HuH-7 (cell line): ENCODE results near the gene ATMIN.

Source experiments
- DNase-seq: peaks from one replicate; pipeline ENCODE4 v3.0.0; 2011; ENCODE audit warnings: low spot score

The ATMIN gene

GRCh38 chr16:81035398-81035974, at the start of gene ATMIN:
Gene ATMIN, plus strand, starts transcription at chr16:81035842. Its CDS starts 29 bp downstream, at chr16:81035871.
- DNase-seq: peak; percentile 85

- DNase-seq: no peak
Observed at GRCh38 chr16:80986557-80986956, 49.1 kb upstream of the ATMIN start.

GRCh38 chr16:80988756-80989155, 46.9 kb upstream of the ATMIN start:
- DNase-seq: no peak

GRCh38 chr16:80989801-80990200, 45.8 kb upstream of the ATMIN start:
- DNase-seq: no peak

DNA sequence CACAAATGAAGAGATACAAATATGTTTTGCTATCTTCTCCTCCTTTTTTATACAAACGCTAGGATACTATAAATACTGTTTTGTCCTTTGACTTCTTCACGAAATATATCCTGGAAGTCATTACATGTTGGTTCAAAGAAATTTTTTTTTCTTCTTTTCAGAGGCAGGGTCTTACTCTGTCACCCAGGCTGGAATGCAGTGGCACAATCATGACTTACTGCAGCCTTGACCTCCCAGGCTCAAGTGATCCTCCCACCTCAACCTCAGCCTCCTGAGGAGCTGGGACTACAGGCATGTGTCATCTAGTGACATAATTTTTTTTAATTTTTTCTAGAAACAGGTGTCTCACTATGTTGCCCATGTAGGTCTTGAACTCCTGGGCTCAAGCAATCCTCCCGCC, 45.1 kb upstream of the ATMIN start:
- no peak for DNase-seq

GRCh38 chr16:80990978-80991377, 44.7 kb upstream of the ATMIN start:
- DNase-seq: no peak

DNA sequence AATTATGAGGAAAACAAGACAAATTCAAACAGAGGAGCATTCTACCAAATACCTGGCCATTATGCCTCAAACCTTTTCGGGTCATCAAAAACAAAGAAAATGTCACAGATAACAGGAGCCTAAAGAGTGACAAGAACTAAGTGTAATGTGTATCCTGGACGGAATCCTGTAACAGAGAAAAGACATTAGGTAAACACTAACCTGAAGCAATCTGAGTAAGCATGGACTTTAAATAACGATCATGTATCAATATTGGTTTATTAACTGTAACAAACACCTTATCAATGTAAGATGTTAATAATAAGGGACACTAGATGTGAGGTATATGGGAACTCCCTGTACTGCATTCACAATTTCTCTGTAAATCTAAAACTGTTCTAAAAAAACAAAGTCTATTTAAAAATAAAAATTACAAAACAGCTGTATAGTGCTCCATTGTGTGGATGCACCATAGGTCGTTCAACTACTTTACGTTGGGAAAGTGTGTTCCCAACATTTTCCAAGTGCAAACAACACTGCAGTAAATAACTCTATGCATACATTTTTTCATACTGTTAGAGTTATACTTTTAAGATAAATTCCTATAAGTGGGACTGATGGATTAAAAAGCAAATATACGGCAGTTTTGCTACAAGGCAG, 43.7 kb upstream of the ATMIN start:
- no peak for DNase-seq

DNA sequence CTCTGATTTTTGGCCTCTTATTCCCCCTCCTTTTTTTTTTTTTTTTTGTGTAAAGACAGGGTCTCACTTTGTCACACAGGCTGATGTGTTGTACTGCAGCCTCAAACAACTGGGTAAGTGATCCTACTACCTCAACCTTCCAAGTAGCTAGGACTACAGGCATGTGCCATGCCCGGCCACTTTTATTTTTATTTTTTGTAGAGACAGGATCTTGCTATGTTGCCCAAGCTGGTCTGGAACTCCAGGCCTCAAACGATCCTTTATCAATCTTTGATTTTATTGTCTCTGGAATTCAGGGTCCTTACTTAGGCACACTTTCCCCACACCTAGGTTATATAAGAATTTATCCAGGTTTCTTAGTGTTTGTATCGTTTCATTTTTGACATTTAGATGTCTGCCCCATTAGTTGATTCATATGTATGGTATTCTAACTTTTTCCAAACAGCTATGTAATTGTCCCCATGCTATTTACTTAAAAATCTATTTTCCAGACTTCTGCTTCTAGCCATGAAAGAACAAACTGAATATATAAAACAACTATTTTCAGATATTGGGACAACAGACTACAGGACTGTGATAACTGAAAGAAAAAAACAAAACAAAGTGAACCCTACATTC, 42.9 kb upstream of the ATMIN start:
- no peak for DNase-seq

DNA sequence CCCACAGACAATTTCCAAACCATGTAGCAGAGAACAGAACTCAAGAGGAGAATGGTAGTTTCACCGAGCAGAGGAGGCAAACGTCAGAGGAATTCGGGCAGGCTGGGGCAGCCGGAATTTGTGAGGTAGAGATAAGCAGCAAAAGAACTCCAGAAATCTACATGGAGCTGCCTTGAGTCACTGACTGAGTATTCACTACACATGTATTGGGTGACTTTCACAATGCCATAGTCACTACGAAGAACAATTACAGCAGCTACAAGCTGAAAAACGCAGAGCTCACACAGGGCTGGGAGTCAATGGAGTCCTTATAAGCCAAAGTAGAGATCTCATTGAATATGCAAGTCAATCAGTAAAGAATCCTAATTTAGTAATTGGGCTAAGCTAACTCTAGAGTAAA, 42.3 kb upstream of the ATMIN start:
- no peak for DNase-seq

DNA sequence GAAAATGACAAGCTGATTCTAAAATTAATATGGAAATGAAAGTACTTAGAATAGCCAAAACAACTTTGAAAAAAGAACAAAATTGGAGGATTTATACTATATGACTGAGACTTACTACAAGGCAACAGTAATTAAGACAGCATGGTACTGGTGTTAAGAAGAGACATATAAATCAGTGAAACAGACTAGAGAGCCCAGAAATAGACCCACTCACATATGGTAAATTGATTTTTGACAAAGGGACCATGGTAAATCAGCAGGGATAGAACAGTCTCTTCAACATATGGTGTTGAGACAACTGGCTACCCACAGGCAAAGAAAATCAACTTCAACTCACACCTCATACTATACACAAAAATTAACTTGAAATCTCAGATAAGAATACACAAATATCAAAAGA, 41.8 kb upstream of the ATMIN start:
- no peak for DNase-seq

DNA sequence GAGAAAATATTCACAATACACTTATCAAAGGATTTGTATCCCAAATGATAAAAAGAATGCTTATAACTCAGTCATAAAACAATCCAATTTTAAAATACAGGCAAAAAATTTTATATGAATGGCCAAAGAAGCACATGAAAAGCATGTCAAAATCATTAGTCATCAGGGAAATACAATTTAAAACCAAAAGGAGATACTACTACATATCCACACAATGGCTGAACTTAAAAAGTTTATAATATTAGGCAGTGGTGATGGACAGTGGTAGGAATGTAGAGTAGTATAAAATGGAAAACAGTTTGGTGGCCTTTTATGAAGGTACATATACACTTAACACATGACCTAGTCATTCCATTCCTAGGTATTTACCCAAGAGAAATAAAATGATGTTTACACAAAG, 41.2 kb upstream of the ATMIN start:
- DNase-seq: no peak

- DNase-seq: no peak
Observed at GRCh38 chr16:80996688-80997138, 38.9 kb upstream of the ATMIN start.

DNA sequence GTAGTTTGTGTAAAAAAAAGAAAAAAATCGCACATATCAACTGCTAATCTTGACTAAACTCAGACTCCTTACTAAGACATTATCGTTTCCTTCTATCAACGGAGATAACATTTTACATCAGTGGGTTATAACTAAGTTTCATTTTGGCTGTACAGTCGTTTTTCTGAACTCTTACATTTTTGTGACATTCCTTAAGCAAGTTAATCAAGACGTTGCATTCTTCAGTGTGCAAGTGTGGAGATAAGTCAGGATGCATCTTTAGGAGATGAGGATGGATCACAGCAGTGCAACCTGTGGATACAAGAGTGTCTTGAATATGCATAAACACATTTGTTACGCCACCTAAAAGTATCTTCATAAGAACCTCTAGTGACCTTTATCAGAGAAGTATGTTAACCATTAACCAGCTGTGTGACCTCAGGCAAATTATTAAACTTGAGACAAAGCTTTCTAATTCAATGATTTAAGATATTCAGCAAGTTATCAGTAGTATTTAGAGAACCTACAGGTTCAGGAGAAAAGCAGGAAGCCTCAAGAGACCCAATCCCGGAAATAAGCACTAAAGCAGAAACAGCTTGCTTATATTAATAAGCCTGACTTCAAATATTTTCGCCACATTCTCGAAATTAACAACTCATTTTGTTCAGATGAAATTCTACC, 38.4 kb upstream of the ATMIN start:
- DNase-seq: peak; percentile 23

DNA sequence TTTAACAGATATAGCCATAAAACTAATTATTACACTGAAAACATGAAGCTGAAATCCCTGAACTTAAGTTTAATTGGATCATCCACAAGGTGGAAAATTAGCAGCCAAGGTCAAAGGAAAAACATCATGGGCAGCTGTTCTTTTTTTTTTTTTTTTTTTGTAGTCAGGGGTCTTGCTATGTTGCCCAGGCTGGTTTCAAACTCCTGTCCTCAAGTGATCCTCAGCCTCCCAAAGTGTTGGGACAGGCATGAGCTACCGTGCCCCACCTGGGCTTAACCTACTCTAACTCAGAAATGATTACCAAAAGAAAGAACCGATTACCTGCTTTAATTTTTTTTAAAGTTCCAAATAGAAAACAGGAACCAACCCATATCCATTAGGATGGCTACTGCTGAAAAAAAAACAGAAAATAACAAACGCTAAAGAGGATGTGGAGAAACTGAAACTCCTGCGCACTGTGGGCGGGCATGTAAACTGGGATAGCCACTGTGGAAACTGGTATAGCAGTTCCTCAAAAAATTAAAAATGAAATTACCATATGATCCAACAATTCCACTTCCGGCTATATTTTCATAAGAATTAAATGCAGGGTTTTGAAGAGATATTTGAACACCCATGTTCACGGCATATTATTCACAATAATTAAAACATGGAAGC, 37.5 kb upstream of the ATMIN start:
- no peak for DNase-seq

- DNase-seq: no peak
Observed at GRCh38 chr16:81000873-81001272, 34.8 kb upstream of the ATMIN start.

DNA sequence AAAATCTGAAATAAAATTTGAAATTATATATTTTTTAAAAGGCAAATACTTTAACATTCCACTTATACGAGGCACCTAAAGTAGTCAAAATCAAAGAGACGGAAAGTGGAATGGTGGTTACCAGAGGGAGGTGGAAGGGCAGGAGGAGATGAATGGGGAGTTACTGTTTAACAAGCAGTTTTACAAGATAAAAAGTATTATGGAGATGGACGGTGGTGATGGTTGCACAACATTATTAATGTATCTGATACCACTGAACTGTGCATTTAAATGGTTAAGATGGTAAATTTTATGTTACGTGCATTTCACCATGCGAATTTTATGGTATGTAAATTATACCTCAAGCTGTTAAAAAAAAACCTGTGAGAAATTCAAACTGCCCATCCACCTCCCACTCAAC, 34.3 kb upstream of the ATMIN start:
- DNase-seq: no peak

GRCh38 chr16:81003064-81003463, 32.6 kb upstream of the ATMIN start:
- DNase-seq: no peak

DNA sequence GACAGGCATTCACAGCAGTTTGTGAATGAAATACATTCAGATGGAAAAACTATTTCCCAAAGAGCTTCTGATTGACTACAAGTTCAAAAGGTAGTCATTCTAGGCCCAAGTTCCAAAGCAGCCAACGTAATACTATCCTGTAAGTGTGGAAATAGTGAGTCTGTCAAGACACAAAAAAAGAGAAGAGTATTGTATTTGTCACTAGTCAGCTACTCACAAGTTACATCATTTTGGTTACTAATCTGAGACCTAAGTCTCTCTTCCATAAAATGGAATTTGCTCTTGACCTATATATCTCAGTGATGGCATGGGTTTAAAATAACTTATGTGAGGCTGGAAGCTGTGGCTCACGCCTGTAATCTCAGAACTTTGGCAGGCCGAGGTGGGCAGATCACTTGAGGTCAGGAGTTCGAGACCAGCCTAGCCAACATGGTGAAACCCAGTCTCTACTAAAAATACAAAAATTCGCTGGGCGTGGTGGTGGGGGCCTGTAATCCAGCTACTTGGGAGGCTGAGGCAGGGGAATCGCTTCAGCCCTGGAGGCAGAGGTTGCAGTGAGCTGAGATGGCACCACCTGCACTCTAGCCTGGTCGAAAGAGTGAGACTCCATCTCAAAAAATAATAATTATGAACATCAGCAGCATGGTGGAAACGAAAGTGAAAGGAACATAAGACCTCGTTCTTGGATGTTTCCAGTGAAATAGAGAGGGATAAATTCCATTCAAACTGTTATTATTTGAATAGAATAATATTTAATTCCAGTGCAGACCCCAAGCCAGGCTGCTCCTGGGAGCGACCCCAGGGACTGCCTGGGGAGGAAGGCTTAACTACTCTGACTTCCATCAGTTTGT, 31.8 kb upstream of the ATMIN start:
- DNase-seq: no peak

- DNase-seq: no peak
Observed at GRCh38 chr16:81004646-81005353, 30.8 kb upstream of the ATMIN start.

- DNase-seq: no peak
Observed at GRCh38 chr16:81005610-81006161, 30.0 kb upstream of the ATMIN start.
